Left kidney (tissue), 2 donors: ENCODE measurements around the gene AP3S1. TPM values are rescaled to one million over a fixed set of nuclear protein-coding genes. Genes with fewer than 3 reads are reported as not detected.
"Not testable (repeated sequence)": the region's sequence is repeated elsewhere in the genome, so short reads cannot be mapped to it uniquely, and the experiment has no call there.

Experiments used
- DNase-seq: peaks from one replicate; pipeline ENCODE4 v3.0.0-alpha.2; 2013
- polyA plus RNA-seq: library from polyadenylated mRNA; unstranded; fragments of 120-200 nt; gene quantifications from one replicate; pipeline ENCODE4 v1.2.1, GENCODE V29; 2013; ENCODE audit not compliant: insufficient read length

The AP3S1 gene
- polyA plus RNA-seq, 1 donor: 127 TPM

DNA sequence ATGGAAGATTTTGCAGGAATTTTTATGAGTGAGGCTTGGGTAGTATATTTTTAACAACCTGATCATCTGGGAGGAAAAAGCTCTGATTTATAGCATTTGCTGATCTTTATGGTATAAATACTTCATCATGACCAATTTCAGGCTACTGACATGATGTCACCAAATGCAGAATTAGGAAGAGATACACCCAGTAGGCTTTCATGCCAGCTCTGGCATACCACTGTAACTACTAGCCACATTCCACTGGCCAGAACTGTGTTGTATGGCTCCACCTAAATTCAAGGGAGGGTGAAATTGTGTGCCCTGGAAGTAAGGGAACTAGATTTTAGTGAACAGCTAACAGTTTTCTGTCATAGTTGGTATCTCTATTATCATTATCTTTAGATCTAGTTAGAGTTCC lies 17.6 kb downstream of the AP3S1 start:
- no peak for DNase-seq

DNA sequence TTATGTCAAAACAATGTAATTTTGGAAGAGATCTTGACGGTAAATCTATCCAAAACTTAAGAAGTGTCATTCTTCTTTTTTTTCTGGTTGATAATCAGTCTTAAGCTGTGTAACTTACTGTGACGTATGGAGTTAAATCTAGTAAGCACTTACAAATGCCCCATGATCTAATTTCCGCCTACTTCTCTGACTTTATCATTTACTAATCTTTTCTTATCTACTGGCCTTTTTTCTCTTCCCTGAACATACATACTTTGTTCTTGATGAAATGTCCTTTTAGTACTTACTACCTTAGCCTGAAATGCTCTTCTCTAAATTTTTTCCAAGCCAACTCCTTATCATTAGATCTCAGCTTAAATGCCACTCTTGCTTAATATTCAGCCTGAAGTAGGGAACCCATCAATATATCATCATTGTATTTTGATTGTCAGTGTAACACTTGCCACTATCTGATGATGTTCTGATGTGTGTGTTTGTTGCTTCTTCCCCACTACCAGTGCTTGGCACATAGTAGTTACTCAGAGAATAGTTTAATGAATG lies 27.6 kb downstream of the AP3S1 start:
- DNase-seq: no peak

DNA sequence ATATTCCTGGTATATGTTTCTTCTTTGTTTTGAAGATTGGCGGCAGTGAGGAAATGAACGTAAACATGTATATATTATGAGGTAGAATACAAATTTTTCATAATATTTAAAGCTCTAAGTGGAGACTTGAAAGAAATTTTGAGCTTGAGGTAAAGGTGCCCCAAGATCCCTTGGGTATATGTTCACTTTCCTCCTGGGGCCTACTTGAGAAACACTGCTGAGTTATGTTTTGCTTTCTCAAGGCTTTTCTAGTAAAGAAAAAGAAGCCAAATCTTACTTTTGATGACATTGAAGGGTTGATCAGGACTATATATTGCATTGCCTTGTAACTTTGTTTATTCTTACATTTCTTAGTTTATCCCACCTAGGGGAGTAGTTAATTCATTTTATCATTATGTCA lies 30.7 kb downstream of the AP3S1 start:
- DNase-seq: no peak

DNA sequence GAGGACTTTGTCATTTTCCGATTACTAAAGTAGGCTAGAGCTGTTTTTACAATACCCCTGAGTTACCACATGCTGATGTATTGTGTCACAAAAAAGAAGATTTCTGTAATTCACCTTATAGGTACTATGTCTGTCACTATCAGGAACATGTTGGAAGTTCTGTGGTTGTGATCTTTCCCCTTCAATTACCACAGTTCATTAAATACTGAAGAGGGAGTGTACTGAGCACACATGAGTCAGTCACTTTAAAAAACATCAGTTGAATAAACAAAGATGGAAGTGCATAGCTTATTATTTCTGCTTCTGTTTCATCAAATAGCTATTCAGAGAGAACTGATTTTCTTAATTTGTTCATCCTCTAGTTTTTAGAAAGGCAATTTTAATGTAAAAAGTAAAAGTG lies 31.7 kb downstream of the AP3S1 start:
- DNase-seq: no peak

DNA sequence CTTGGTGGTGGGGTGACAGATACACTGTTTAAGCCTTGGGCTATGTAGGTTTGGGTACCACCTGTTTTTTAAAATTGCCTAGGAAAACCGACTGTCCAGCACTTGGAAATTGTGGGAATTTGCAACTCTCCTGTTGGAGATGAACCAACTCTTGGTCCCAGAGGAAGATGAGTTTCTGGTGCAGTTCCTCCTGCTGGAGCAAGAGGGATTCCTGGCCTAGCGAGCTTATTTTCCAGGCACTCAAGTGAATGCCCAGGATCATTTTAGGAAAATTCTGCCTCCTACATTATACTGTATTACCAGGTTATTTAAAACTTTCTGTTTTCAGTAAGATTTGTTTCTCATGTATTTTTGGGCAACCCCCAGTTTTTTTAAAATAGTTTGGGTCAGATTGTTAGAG lies 33.7 kb downstream of the AP3S1 start:
- DNase-seq: no peak

DNA sequence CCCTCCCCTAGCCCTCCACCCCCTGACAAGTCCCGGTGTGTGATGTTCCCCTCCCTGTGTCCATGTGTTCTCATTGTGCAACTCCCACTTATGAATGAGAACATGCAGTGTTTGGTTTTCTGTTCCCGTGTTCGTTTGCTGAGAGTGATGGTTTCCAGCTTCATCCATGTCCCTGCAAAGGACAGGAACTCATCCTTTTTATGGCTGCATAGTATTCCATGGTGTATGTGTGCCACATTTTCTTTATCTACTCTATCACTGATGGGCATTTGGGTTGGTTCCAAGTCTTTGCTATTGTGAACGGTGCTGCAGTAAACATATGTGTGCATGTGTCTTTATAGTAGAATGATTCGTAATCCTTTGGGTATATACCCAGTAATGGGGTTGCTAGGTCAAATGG lies 35.6 kb downstream of the AP3S1 start:
- not testable (repeated sequence) for DNase-seq

DNA sequence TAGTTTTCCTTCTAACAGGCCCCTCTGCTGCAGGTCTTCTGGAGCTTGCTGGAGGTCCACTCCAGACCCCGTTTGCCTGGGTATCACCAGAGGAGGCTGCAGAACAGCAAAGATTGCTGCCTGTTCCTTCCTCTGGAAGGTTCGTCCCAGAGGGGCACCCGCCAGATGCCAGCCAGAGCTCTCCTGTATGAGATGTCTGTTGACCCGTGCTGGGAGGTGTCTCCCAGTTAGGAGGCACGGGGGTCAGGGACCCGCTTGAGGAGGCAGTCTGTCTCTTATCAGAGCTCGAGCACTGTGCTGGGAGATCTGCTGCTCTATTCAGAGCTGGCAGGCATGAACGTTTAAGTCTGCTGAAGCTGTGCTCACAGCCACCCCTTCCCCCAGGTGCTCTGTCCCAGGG lies 40.7 kb downstream of the AP3S1 start:
- not testable (repeated sequence) for DNase-seq

DNA sequence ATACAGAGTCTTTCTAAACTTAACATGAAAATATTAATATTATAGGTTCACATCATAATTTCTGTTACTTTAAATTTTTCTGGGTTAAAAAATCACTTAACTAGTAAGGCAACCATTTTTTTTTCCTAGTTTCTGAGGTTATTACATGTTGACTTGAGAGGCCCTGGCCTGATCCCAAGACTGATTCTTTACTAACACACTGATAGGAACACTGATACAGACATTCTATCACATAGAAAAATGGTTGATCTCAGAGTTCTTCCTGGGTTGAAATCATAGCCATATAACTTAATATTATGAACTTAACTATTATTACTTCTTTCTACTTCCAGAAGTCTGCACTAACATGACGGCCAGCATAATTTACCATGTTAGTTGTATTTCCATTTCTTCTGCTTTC lies 43.0 kb downstream of the AP3S1 start:
- no peak for DNase-seq

DNA sequence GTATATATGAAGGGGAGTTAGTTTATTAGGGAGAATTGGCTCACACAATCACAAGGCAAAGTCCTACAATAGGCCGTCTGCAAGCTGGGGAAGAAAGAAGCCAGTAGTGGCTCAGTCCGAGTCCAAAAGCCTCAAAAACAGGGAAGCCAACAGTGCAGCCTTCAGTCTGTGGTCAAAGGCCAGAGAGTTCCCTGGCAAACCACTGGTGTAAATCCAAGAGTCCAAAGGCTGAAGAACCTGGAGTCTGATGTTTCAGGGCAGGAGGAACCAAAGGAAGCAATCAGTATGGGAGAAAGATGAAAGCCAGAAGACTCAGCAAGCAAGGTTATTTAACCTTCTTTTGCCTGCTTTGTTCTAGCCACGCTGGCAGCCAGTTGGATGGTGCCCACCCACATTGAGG lies 43.5 kb downstream of the AP3S1 start:
- not testable (repeated sequence) for DNase-seq

DNA sequence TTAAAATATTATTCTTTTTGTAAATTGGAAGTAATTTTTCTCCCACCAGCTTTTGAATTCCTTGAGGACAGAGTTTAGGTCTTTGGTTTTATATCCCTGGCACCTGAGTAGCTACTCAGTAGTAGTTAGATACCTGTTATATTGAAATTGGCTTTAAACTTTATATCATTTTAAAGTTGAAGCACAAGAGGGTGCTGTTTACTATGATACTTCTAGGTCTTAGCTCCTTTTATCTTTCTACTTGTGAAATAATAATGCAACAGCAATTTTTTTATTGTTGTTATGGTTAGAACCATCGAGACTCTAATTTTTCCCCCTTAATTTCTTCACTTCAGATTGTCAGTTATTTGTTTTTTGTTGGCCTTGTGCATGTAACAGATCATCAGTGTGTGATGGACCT lies 46.3 kb downstream of the AP3S1 start:
- no peak for DNase-seq

DNA sequence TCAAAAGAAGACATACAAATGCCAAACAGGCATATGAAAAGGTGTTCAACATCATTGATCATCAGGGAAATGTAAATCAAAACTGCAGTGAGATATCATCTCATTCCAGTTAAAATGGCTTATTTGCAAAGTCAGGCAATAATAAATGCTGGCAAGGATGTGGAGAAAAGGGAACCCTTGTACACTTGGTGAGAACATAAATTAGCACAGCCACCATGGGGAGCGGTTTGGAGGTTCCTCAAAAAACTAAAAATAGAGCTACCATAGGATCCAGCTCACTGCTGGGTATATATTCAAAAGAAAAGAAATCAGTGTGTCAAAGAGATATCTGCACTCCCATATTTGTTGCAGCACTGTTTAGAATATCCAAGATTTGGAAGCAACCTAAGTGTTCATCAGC lies 50.3 kb downstream of the AP3S1 start:
- DNase-seq: no peak

DNA sequence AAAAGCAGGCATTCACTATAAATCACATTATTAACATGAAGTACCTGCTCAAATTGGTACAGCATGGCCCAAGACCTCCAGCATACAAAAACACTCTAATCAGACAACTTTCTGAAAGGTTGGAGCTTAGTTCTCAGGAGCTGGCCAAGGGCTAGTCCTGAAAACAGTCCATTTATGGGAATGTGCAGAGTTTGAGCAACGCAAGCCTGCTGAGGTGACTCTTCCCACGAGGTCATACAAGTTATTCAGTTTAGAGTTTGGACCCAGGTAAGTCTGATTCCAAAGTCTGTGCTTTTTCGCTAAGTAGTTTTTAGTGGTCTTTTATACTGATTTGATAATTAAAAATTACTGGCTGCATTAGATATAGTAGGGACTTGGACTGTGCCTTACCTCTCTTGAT lies 52.6 kb downstream of the AP3S1 start:
- DNase-seq: no peak

DNA sequence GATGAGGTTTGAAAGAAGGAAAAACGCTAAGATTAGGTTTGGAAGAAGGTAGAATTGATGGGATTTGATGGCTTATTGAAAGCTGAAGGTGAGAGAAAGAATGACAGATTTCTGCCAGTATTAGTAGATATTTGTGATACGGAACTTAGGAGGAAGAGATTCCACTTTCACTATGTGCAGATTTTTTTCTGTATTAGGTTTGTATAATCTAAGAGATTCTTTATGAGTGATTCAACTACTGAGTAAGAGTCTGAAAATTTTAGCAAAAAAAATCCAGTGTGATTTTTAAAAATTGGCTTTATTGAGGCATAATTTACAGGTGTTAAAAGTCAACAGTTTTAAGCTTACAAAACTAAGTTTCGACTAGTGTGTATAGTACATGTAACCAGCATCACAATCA lies 54.1 kb downstream of the AP3S1 start:
- DNase-seq: no peak

DNA sequence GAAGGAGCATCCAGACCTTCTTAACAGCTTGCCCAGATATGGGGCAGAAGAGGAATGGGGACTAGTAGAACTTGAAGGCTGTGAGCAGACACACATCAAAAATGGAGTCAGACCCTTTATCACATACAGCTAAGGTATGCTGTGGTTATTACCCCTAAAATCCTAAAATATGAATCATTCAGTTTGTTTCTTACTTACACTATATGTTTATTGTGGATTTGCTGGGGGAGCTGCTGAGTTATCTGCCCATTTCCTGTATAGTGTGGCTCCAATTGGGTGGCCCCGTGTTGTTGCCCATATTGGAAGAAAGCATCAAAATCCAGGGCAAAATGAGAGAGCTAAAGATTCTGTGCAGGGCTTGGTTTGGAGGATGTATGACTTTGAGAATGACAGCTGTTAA lies 56.9 kb downstream of the AP3S1 start:
- DNase-seq: no peak

DNA sequence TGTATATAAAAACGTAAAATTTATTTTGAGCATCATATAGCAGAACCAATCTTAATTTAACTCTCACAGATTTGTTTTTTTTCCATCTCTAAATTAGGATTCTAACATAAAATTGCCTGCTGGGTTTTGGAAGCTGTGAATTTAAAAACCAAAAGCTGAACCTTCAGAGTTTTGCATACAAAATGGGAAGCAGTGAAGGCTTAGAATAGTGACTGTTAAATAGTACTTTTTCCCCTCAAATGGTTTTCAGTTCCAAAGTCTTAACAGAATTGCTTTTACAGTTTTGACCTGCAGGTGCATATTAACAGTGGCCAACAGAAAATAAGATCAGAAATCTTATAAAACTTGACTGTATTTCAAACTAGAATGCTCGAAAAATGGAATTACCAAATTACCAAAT lies 65.4 kb downstream of the AP3S1 start:
- DNase-seq: no peak

DNA sequence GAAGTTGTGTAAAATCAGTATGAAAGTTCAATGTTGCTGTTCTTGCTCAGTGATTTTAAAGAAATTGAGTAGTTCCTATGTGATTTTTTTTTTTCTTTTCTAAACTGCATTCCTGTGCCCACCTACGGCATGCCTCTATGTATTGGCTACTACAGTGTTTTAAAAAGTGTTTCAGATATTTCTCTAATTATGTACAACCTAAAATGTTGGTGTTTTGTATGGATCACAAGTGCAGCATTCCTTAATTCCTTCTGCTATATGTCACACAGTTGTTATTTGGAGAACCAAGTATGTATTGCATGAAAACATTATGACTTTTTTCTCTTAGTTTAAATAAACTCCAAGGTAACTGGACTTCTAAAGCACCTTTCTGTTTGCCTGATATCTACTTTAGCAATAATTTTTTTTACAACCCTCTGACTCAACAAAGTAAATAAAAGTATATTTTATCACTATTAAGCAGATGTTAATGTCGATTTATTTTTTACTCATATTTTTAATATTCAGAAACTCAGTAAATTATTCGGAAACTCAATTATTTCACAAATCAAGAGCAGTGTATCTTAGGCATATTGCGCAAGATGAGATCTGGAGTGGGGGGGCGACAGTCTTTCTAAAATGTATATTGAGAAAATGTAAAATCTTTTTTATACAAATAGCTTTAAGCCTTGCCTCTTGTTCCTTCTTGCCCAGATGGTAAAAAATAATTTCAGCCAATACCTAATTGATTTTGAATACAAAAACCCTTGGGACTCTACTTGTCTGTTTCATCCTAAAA lies 72.1 kb downstream of the AP3S1 start:
- DNase-seq: not testable (repeated sequence)

DNA sequence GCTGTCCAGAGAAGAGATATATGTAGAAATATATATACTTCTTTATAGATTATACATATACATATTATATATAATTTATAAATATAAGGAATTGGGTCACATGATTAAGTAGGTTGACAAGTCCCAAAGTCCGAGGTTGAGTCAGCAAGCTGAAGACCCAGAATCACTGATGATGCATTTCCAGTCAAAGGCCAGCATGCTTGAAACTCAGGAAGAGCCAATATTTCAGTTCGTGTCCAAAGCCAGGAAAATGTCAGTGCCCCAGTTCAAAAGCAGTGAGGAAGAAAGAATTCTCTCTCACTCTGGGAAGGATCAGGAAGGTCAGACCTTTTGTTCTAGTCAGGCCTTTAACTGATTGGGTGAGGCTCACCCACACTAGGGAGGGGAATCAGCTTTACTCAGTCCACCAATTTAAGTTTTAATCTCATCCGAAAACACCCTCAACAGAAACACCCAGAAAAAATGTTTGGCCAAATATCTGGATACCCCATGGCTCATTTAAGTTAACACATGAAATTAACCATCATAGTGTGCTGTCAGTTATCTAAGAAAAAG lies 78.5 kb downstream of the AP3S1 start:
- DNase-seq: no peak

DNA sequence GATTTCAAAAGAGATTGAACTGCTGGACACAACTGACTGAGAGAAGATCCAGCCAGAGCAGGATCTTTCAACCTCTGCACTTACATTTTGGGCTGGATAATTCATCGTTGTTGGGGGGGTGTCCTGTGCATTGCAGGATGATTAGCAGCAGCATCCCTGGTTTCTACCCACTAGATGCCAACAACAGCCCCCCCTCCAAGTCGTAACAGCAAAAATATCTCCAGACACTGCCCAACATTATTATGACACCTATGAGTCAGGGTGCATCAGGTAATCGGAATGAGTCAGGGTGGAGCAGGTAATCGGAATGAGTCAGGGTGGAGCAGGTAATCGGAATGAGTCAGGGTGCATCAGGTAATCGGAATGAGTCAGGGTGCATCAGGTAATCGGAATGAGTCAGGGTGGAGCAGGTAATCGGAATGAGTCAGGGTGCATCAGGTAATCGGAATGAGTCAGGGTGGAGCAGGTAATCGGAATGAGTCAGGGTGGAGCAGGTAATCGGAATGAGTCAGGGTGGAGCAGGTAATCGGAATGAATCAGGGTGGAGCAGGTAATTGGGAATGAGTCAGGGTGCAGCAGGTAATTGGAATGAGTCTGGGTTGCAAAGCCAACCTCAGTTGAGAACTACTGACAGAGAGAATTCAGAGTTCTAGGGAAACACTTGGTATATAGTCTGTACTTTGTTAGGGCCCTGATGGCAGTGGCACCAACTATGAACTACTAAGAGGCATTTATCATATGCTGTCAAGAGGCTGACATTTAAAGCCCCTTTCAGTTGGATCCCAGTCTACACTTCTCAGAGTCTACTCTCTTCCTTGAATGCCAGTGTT lies 87.1 kb downstream of the AP3S1 start:
- not testable (repeated sequence) for DNase-seq

DNA sequence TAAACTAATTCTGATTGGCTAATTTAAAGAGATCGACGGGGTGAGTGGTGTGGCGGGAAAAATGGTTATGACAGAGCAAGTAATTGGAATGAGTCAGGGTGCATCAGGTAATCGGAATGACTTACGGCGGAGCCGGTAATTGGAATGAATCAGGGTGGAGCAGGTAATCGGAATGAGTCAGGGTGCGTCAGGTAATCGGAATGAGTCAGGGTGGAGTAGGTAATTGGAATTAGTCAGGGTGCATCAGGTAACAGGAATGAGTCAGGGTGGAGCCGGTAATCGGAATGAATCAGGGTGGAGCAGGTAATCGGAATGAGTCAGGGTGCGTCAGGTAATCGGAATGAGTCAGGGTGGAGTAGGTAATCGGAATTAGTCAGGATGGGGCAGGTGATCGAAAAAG lies 88.4 kb downstream of the AP3S1 start:
- not testable (repeated sequence) for DNase-seq

DNA sequence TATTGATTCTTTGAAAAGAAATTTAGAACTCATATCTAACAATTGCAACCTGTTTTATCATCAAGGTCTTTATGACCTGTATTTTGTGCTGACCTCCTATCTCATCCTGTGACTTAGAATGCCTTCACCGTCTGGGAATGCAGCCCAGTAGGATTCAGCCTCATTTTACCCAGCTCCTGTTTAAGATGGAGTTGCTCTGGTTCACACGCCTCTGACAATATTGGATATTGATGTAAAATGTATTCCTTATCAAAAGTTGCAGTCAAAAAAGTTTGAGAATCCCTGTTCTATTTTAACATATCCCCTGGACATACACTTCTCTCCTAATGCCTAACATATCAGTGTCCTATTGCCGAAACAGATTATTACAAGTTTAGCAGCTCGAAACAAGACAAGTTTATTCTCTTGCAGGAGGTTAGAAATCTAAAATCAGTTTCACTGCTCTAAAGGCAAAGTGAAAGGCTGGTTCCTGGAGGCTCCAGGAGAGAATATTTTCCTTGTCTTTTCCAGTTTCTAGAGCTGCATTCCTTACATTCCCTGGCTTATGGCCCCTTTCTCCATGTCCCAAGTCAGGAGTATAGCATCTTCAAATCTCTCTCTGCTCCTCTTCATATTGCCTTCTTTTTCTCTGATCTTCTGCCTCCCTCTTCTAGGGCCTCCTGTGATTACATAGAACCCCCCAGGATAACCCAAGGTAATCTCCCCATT lies 89.0 kb downstream of the AP3S1 start:
- DNase-seq: no peak

DNA sequence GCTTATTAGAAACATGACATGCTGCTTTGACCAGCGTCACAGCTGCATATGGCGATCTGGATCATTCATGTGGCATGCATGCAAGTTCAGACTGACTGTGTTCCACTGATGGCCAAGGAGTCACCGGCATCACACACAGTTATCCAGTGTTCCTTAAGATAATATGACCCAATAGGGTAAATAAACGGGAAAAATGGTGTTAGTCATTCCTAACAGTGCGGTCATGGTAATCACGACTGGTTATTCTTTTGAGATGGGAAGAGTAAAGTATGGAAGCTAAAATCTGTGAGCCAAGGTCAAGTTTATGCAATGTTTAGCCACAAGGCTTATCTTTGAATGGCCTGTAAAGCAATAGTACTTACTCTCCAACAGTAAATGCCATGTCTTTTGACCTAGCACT lies 91.3 kb downstream of the AP3S1 start:
- DNase-seq: no peak

DNA sequence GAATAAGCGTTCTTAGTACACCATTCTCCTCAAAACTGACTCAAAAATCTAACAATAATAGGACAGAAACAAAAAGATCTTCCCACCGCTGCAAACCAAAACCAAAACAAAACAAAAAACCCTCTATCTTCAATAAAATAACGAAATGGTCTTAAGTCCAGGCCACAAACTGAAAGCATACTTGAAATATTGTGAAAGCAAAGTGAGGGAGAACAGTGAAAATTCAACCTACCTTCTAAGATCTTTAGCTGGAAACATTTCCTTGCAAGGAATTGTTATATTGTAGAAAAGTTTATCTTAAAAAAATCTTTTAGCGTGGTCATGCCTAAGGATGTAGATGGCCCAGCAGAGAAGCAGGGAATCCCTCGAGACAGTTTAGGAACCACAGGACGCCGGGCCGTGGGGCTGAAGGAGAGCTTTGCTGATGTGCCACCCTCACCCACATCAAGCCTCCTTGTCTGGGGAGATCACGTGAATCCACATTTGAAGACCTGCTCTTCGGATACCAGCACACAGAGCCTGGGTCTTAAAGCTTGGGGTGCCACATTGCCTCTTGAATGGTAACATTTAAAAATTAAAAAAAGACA lies 92.7 kb downstream of the AP3S1 start:
- no peak for DNase-seq
